HG03103 (cell line): ENCODE measurements around the gene ZNF280B.
"Not testable (repeated sequence)": the region's sequence is repeated elsewhere in the genome, so short reads cannot be mapped to it uniquely, and the experiment has no call there.

ENCODE experiments used
- ATAC-seq: cut with Tn5 transposase; IDR thresholded peaks from one replicate; pipeline ENCODE4 v1.9.1; 2021; ENCODE audit warnings: low read depth; ENCODE audit not compliant: unreplicated experiment

ZNF280B gene

DNA sequence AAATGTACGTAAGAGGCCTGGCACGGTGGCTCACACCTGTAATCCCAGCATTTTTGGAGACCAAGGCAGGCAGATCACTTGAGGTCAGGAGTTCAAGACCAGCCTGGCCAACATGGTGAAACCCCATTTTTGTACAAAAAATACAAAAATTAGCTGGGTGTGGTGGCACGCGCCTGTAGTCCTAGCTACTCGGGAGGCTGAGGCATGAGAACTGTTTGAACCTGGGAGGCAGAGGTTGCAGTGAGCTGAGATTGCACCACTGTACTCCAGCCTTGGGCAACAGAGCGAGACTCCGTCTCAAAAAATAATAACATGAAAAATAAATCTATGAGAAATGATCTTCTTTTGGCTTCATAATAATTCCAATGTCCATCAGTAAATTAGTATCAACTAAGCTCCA is 2.3 kb upstream of the ZNF280B start:
- not testable (repeated sequence) for ATAC-seq

- not testable (repeated sequence) for ATAC-seq
Measured at GRCh38 chr22:22509912-22510311, 1.4 kb upstream of the ZNF280B start.

GRCh38 chr22:22507743-22508273 is 734 bp downstream of the ZNF280B start:
- ATAC-seq = no peak

- no peak for ATAC-seq
Measured at GRCh38 chr22:22506736-22507135, 1.8 kb downstream of the ZNF280B start.

DNA sequence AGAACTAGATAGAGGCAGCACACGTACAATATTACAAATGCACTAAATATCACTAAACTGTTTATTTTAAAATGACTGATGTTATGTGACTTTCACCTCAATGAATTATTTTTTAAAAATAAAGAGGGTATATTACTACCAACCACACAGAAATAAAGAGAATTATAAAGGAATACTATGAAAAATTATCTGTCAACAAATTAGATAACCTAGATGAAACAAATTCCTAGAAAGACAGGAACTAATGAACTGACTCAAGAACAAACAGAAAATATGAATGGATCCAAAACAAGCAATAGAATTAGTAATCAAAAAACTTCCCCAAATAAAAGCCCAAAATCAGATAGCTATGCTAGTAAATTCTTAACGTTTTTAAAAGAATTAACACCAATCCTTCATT is 10.3 kb downstream of the ZNF280B start:
- no peak for ATAC-seq

GRCh38 chr22:22491589-22491988 is 17.0 kb downstream of the ZNF280B start:
- ATAC-seq = not testable (repeated sequence)

DNA sequence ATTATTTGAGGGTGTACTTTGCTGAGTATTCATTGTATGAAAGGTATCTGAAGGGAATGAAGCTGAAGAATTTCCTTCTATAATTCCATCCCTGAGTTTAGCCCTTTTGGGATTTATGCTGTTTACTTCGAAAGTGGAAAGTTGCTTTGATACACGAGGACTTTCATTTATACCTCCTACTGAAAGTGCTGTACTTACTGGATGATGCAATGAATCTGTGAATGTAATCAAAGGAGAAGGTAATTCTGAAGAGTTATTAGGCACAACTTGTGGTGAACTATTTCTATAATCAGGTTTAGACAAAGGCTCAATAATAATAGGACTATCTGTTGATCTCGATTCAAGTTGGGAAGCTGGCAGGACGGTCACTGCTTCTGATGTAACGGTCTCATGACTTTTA is 19.8 kb downstream of the ZNF280B start:
- no peak for ATAC-seq

DNA sequence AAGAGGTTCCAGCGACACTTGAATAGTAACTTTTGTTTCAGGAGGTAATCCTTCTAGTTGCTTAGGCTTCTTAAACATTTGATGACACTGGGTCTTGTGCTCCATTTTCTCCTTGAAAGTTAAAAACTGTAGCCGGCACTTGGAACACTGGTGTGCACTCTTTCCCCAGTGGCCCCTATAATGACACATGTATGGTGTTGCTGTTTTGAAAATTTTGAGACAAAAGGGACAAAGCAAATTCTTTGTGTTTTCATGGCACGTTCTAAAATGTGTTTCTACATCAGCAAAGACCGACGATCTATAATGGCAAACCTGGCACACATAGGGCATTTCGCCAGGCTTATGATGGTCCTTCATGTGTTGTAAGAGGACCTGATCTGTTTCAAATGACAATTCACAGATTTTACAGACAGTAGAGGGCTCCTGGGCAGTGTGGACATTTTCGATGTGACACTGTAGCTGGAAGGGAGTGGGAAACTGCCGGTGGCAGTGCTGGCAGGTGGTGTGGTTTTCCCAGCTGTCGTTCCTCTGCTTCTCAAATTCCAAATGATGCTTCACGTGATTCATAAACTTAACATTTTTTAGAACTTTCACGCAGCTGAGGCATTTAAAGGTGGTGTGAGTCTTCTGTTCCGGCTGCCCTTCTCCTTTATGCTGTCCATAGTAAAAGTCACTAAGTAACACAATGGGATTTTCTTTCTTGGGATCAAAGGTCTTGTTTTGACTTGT is 20.5 kb downstream of the ZNF280B start:
- no peak for ATAC-seq

DNA sequence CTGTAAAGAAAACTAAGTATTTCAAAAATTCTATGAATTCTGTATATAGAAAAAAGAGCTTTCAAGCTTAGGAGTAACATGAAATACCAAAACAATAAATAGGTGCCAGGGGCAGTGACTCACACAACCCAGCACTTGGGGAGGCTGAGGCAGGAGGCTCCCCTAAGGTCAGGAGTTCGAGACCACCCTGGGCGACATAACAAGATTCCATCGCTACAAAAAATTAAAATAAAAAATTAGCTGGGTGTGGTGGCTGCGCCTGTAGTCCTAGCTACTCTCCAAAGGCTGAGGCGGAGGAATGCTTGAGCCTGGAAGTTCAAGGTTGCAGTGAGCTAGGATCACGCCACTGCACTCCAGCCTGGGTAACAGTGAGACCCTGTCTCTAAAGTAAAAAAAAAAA is 21.5 kb downstream of the ZNF280B start:
- ATAC-seq = no peak

DNA sequence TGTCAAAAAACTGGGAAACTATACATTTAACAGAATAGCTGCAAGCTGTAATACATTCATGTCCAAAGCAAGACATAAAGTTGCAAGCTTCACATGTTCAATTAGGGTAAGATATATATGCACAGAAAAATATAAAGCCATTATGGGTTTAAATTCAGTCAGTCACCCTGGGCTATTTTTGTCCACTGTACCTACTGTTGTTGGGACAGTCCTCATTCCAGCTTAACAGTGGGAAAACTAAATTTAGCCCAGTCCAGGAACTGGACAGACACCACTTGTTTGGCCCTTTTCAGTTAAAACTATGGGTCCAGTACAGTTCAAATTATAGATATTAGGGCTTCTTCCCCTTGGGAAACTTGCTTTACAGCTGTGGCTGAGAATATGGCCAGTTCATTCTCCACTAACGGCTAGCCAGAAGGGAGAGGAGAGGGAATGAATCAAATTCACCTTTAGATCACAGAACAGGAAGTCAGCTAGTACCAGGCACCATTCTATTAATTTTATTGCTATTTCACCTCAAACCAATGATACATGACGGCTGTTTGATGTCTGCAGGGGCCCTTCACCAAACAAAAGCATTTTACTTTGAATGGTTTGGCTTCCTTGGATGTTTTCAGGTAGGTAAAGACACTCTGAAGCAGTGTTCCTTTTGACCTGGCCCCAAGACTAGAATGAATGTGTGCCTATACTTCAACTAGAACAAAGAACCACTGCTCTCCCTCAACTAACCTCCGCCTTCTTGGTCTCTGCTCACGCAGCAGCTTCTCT is 22.2 kb downstream of the ZNF280B start:
- ATAC-seq = no peak

DNA sequence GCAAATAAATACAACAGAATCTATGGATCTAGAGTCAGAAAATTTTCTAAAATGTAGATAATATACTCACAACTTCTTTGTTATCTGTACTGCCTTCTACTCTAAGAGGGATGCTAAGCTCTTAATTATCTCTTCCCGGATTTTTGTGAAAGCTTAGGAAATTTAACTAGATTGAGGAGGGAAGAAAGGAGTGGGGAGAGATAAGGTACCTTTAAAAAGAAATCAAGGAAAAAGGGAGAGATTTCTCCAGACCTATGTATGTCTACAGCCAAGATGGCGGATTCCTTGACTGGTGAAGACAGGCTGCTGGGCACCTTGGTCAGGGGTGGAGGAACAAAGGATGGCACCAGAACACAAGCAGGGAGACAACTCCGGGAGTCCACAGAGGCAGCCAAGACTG is 23.0 kb downstream of the ZNF280B start:
- no peak for ATAC-seq

DNA sequence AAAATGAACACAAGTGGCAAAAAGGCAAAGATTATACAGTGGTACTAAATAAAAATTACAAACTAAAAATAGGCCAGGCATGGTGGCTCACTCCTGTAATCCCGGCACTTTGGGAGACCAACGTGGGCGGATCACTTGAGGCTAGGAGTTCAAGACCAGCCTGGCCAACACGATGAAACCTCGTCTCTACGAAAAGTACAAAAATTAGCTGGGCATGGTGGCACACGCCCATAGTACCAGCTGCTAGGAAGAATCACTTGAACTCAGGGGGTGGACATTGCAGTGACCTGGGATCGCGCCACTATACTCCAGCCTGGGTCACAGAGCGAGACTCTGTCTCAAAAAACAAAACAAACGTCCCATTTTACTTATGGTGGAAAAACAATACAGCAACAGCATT is 24.5 kb downstream of the ZNF280B start:
- no peak for ATAC-seq

GRCh38 chr22:22480940-22481339 is 27.6 kb downstream of the ZNF280B start:
- no peak for ATAC-seq

DNA sequence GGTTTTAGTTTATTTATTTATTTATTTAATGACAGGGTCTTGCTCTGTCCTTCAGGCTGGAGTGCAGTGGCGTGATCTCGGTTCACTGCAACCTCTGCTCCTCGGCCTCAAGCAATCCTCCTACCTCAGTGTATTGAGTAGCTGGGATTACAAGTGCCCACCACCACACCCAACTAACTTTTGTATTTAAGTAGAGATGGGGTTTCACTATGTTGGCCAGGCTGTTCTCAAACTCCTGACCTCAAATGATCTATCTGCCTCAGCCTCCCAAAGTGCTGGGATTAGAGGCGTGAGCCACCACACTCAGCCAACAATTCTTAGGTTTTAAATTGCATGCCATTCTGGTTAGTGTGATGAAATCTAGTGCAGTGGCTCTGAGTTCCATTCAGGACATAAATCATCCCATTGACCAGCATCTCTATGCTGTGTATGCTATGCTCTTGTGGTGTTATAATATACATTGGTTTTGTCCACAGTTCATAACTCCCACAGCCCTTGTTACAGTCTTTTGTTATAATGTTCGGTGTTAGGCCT is 28.5 kb downstream of the ZNF280B start:
- ATAC-seq = no peak

DNA sequence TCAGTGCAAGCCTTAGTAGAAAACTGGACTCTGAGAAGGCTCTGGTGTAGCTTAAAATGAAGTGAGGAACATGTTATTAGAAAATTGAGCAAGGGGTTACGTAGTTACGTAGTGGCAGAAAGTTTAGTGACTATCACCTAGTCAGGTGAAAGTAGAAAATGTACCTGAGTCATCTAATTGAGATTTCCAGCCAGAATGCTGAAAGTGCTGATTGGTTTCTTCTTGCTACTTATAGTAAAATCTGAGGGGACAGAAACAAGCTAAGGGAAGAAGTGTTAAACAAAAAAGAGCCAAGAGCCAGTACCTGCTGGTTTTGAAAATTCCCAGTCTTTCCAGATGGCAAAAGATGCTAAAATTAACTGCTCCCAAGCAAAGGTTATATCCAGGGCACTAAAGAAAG is 29.4 kb downstream of the ZNF280B start:
- ATAC-seq = no peak

DNA sequence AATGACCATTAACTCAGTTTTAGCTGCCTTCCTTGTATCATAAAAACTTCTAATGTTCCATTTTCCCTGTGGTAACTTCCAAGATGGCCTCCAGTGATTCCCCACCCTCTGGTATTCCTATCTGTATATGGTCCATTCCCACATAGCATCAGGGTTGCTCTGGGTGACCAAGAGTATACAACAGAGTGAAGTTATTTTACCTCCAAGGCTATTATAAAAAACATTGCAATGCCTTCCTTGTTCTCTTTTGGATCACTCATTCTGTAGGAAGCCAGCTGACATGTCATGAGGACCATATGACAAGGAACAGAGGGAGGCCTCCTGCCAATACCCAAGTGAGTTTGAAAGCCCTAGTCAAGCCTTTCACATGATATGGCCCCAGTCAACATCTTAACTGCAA is 30.1 kb downstream of the ZNF280B start:
- no peak for ATAC-seq

GRCh38 chr22:22474733-22475132 is 33.8 kb downstream of the ZNF280B start:
- no peak for ATAC-seq

- ATAC-seq = not testable (repeated sequence)
Measured at GRCh38 chr22:22471104-22471503, 37.4 kb downstream of the ZNF280B start.

DNA sequence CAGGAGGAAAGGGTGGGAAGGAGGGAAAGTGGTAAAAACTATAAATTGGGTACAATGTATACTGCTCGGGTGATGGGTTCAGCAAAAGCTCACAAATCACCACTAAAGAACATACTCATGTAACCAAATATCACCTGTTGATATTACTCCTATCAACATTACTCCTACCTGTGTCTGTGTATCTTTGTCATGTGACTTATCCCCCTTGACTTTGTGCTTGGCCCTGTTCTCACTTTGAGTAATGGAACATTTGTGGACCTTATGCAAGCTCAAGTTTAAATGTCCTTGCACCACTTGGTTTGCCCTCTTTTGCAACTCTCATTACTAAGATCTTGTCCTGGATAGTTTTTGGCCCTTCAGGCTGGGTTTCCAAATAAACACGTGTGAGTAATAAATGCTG is 39.0 kb downstream of the ZNF280B start:
- no peak for ATAC-seq

GRCh38 chr22:22468794-22469469 is 39.6 kb downstream of the ZNF280B start:
- ATAC-seq = not testable (repeated sequence)

- no peak for ATAC-seq
Measured at GRCh38 chr22:22467112-22467511, 41.4 kb downstream of the ZNF280B start.
